ENCODE data around the gene RAPGEF6.

DNA sequence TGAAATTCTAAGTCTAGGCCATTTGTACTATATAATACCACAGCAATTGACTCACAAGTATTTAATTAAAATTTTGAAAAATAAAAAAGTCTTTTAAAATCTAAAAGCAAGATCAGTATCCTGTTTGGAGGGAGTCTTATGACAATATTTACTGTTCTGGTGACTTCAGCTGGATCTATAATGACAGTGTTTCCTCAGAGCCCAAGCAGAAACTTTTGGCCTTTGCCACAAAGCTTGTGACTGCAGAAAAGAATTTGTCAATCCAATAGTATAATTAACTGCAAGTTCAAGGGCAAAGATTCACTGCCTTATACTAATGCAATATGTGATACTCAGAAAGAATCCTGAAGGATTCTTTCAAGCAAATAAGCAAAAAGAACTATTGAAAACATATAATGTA is 49.6 kb upstream of the RAPGEF6 start:
- TF ChIP-seq, protein P1, sequence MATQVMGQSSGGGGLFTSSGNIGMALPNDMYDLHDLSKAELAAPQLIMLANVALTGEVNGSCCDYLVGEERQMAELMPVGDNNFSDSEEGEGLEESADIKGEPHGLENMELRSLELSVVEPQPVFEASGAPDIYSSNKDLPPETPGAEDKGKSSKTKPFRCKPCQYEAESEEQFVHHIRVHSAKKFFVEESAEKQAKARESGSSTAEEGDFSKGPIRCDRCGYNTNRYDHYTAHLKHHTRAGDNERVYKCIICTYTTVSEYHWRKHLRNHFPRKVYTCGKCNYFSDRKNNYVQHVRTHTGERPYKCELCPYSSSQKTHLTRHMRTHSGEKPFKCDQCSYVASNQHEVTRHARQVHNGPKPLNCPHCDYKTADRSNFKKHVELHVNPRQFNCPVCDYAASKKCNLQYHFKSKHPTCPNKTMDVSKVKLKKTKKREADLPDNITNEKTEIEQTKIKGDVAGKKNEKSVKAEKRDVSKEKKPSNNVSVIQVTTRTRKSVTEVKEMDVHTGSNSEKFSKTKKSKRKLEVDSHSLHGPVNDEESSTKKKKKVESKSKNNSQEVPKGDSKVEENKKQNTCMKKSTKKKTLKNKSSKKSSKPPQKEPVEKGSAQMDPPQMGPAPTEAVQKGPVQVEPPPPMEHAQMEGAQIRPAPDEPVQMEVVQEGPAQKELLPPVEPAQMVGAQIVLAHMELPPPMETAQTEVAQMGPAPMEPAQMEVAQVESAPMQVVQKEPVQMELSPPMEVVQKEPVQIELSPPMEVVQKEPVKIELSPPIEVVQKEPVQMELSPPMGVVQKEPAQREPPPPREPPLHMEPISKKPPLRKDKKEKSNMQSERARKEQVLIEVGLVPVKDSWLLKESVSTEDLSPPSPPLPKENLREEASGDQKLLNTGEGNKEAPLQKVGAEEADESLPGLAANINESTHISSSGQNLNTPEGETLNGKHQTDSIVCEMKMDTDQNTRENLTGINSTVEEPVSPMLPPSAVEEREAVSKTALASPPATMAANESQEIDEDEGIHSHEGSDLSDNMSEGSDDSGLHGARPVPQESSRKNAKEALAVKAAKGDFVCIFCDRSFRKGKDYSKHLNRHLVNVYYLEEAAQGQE (IDR thresholded peaks at IDR 0.05; ENCODE audit: insufficient read depth in 1 of 2, low read depth in 2 of 2, low read length in 2 of 2), result no peak
- TF ChIP-seq POLR2AphosphoS5 (IDR thresholded peaks at IDR 0.05; ENCODE audit: low read depth, low read length), result no peak
- no peak for TF ChIP-seq TAF1 (IDR thresholded peaks at IDR 0.05; ENCODE audit: borderline replicate concordance, insufficient read depth, low read length)
- no peak for TF ChIP-seq SIN3A (IDR thresholded peaks at IDR 0.05; ENCODE audit: borderline replicate concordance, insufficient read depth, low read length)

Measured in PFSK-1 (cell line).